HG03442 (cell line): ENCODE data around the gene ZNF106.

Experiments
- ATAC-seq: cut with Tn5 transposase; IDR thresholded peaks from one replicate; pipeline ENCODE4 v1.9.1; 2021; ENCODE audit warnings: mild to moderate bottlenecking, moderate library complexity; ENCODE audit not compliant: unreplicated experiment

Gene ZNF106

DNA sequence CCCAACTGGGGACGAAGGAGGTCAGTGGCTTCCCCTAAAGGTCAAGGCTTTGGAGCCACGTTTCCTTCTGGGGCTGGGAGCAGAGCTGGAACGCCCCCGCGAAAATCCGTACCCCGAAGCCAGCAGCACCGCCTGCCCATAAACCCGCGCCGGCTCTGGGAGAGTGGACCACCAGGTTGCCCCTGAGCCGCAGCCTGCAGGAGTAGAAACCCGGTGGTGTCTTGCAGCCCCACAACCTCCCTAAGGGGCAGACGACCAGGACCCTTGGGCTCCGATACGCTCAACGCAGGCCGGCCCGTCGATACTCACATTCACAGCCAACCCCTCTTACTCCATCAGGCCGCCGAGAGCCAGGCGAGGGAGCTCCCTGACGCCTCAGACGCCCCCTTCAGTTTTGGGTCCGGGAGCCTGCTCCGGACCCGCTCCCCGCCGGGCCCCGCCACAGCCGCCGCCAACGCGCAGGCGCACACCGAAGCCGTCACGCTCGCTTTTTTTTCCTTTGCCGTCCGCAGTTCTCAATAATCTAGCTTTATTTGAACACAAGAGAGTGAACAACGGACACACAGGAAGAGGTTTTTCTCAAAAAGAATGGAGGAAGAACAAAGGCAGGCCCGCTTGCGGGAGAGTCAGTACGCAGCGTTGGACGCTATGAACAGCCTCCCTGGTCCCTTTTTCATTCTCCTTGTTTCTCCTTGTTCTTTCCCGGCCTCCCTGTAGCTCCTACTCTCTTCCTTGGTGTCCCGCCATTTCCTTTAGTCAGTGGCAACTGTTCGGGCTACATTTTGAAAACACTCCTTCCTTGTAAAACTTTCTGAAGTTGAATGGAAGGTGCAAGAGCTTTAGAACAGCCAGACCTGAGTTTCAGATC lies at the start of gene ZNF106:
Gene ZNF106, minus strand, starts transcription at position 471 of the 868 bp plus-strand sequence. CDS start 18,852 bp downstream, outside the sequence.
- ATAC-seq: peak; percentile 50

DNA sequence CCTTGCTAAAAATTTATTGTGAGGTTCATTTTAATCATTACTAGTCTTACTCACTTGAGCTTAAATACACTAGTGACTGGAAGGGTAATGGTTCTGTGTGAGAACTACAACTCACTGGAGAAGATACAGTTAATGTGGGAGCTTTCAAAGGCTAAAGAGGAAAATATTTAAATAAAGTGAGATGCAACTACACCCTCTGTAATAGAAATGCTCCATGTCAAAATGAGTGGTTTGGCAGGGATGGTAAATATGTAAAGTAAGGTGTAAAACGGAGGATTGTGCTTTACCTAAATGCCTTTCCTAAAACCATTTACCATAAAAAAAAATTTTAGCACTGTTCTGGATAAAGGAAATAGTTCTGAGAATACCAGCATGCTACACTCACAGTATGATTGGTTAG lies 42.3 kb upstream of the ZNF106 start:
- no peak for ATAC-seq

GRCh38 chr15:42528970-42529369 lies 38.0 kb upstream of the ZNF106 start:
- ATAC-seq: no peak

GRCh38 chr15:42523331-42523730 lies 32.4 kb upstream of the ZNF106 start:
- ATAC-seq: no peak

DNA sequence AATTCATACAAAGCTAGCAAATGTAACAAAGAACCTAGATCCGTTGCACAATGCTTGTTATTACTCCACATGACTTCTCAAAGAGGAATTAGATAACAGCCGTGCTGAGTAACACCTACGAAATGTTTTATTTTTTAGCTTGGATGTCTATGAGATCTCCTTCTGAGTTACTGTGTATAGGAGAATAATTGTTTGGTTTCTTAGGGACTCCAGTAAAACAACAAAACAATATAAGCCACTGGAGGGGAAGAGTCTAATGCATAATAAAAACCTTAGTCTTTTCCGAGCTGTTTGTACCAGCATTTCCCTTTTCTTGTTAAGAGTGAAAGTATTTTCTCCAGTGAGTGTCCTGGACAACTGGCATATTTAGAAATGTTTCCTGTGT lies 20.1 kb upstream of the ZNF106 start:
- no peak for ATAC-seq

DNA sequence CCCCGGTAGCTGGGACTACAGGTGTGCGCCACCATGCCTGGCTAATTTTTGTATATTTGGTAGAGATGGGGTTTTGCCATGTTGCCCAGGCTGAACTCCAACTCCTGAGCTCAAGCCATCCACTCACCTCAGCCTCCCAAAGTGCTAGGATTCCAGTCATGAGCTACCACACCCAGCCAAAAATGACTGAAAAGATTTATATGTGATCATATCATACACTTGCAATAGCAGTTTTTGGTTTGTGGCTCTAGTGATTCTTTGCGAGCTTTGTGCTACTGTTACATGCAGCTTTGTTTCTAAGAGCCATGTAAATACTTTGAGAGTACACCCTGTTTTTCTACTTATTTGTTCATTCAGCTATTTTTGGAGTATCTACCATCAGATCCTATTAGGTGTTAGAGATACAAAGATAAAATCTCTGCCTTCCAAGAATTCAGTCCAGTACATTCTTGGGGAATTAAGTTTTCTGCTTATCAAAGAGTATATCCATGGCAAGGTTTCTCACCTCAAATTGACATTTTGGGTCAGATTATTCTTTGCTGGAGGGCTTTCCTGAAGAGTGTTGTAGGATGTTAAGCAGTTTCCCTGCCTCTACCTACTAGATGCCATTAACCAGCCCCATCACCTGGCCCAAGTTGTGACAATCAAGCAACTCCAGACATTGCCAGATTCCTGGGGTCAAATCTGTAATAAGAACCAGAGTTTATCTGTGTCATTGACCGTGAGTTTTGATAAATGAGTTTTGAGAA lies 19.5 kb upstream of the ZNF106 start:
- no peak for ATAC-seq

- no peak for ATAC-seq
These were observed 17.3 kb upstream of the ZNF106 start for GRCh38 chr15:42508263-42508690.

GRCh38 chr15:42507514-42507913 lies 16.6 kb upstream of the ZNF106 start:
- no peak for ATAC-seq

DNA sequence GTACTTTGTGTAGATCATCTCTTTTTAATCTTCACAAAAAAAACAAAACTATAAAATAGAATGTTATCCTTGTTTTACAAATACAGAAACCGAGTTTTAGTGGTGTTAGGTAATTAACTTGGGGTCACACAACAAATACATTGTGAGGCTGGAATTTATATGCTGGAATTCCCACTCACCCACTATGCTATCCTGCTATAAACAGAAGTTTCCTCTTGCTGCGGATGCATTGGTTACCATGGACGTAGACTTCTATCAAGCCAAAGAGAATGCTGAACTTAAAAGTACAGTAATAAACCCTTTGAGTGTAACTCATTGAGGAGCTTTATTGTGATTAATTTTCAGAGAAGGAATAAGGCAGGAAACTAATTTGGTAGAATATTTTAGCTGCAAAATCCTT lies 13.7 kb upstream of the ZNF106 start:
- peak; percentile 19 for ATAC-seq

DNA sequence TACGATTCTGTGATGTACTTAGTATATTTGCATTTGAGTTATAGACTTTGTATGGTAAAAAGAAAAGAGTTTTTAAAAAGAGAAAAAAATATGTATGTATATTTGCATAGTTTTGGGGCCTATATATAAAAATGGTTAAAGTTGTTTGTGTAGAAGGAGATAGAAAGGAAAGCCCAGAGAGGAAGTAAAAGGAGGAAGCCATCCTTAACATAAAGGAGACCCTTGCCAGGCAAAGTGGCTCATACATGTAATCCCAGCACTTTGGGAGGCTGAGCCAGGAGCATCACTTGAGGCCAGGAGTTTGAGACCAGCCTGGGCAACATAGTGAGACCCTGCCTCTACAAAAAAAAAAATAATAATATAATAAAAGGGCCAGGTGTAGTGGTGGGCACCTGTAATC lies 12.9 kb upstream of the ZNF106 start:
- ATAC-seq: no peak

- ATAC-seq: no peak
These were observed 11.5 kb upstream of the ZNF106 start for GRCh38 chr15:42502477-42502876.

GRCh38 chr15:42499858-42500609 lies 9.1 kb upstream of the ZNF106 start:
- no peak for ATAC-seq

DNA sequence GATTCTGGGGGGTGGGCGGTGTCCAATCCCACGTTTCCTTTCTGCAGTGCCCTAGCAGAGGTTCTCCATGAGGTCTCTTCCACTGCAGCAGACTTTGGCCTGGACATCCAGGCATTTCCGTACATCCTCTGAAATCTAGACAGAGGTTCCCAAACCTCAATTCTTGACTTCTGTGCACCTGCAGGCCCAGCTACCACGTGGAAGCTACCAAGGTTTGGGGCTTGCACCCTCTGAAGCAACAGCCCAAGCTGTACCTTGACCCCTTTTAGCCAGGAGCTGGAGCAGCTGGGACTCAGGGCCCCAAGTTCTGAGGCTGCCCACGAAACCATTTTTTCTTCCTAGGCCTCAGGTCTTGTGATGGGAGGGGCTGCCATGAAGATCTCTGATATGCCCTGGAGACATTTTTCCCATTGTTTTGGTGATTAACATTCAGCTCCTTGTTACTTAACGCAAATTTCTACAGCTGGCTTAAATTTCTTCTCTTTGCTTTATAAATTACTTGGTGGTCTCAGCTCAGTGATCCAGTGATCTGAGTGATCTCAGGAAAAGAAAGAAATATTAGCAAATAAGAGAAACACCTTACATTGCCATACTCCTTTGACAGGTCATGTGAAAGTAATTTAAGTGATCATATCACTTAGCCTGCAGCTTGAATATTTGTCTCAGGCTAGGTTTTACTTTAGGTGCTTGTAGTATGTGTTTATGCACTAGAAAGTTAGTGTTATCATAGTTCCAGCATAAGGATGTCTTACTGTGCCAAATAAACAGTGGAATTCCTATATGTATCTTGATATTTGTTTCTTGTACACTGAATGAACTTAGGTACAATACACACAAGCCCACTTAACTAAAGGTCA lies 7.5 kb upstream of the ZNF106 start:
- no peak for ATAC-seq

DNA sequence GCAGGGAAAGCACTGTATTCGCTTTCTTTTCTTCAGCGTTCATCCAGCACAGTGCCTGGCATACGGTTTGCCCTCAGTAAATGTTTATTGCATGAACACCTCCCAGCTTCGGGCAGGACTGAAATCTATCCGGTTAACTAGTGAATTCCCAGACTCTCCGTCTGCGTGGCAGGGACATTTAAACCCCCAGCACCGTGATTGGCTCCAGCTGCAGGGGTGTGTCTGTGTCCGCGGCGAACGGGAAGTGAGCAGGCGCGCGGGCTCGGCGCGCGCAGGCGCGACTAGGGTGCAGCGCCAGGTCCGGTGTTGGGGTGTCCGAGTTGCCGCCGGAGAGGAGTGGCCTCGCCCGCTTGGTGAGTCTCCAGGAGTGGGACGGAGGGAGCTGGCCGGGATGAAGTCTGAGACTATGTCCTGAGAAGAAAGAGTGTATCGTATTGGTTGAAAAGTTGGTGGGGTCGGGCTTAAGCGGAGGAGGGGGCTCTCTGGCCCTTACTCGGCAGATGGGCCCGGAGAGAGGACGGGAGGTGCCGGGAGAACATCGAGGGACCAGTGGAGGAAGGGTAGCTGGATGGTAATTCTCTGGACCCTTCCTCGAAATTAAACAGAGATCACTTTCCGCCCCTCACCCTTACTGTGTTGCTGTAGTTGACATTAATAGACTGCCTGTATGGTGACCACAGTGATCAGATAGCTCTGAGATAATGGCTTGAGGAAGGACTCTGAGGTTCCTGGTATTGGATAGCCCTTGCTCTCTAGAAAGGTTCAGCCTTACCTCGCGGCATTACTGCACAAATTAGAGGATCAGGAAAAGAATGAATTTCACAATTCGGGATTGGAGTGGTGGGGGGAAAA lies 4.6 kb upstream of the ZNF106 start, which contains the start of gene SNAP23:
Gene SNAP23, plus strand, starts transcription at position 274 of the 852 bp plus-strand sequence. CDS start 16,213 bp downstream, outside the sequence.
- ATAC-seq: peak; percentile 76

DNA sequence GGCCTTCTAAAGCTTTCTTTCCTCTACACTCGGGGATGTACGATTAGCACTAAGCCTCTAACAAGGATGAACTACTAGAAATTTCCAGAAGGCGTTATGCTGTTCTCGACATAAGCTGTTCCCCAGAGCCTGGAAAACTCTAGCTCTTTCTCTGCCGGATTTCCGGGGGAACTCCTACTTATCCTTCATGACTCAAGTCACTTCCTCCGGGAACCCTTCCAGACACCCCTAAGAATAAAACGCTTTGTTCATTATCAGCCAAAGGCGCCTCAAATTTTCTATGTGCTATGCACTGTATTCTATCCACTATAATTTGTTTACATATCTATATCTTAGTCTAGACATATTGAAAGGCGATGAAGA lies 4.0 kb upstream of the ZNF106 start:
- no peak for ATAC-seq

- no peak for ATAC-seq
These were observed 2.7 kb upstream of the ZNF106 start for GRCh38 chr15:42493679-42494078.

- no peak for ATAC-seq
These were observed 741 bp upstream of the ZNF106 start for GRCh38 chr15:42491539-42492225.

- no peak for ATAC-seq
These were observed 660 bp downstream of the ZNF106 start for GRCh38 chr15:42490291-42490670.

DNA sequence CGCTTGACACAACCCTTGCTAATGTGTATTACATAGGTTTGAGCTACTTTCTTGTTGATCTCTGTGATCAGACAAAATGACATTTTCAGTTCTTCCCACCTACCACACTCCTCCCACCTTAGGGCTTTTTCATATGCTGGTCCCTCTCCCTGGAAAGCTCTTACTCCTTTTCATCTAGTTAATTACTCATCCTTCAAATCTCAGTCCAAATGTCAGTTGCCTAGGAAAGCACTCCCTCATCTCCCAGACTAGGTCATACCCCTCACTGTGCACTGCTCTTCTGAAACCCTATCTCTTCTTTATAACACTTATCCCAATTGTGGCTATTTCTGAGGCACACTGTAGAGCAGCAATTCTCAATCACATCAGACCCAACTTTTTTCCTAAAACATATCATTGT lies 7.3 kb downstream of the ZNF106 start:
- ATAC-seq: no peak
